RKO (cell line): ENCODE results near the gene CNKSR2.
A peak's percentile ranks its signal among the peaks of the same experiment; 100 is the strongest.
"Not testable (repeated sequence)": the region's sequence is repeated elsewhere in the genome, so short reads cannot be mapped to it uniquely, and the experiment has no call there.

ENCODE experiments used
- DNase-seq: peaks from one replicate; pipeline ENCODE4 v3.0.0-alpha.2; 2016; ENCODE audit warnings: low spot score

Gene CNKSR2

DNA sequence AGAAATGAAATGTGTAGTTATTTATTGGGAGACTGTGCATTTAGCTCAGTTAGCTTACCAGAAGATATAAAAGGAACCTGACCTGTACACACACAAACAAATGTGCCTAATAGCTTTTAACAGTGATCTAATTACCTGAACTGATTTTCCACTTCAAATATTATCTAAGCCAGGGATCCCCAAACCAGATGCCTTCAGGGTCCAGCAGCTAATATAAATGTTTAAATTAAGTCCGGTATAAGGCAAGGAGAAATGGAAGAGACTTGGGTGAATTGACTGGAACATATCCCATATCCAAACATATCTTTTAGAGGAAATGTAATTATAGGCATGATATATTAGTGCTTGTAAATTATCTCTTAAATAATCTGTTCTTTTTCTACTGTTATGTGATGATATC is 66.7 kb downstream of the CNKSR2 start:
- no peak for DNase-seq

DNA sequence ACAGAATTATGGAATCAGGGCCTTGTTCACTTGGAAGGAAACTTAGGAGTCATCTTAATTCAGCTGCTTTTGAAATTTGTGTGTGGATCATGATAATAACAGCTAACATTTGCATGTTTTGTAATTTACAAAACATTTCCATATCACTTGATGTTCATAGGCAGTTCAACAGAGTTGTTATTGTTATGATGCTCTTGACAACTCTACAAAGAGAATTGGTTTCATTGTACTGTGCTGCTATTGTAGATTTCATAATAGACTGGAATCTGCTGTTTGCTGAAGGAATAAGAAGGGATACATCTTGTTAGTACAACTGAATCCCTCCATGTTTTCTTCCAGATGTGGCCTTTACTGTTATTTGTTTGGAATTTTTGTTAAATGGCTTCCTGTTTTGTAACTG is 83.5 kb downstream of the CNKSR2 start:
- DNase-seq, result no peak

DNA sequence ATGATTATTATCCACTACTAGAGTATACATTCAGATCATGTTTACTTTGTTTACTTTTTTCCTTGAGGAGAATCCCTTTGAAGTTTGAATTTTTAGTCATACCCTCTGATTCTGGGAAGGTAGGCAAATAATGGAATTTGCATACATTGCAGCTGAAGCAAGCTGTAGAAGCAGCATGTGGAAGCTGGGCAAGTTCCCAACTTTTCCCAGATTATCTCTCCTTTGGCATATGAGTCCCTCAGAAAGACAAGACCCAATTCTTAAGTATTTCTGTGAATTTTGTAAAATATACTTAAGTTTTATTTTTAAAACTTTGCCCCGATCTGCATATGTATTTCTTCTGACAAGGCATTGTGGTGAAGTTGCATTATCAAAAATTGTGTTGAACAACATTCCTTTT is 94.9 kb downstream of the CNKSR2 start:
- DNase-seq, result no peak

DNA sequence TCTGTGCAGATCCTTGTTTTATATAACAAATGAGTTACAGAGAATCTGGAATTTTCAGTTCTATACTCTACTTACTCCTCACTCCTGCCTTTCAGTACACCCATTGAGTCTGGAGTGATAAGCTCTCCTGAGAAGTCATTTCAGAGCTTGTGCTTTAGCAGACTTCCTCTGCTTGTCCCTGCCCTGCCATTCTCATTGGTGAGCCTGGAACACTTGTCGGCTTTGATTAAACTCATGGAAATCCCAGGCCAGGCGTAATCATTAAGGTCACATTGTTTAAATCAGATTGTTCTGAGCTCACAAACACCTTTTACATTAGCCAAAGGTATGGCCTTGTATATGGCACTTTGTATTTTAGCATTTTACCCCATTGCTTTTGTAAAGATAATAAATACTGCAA is 102.7 kb downstream of the CNKSR2 start:
- no peak for DNase-seq

DNA sequence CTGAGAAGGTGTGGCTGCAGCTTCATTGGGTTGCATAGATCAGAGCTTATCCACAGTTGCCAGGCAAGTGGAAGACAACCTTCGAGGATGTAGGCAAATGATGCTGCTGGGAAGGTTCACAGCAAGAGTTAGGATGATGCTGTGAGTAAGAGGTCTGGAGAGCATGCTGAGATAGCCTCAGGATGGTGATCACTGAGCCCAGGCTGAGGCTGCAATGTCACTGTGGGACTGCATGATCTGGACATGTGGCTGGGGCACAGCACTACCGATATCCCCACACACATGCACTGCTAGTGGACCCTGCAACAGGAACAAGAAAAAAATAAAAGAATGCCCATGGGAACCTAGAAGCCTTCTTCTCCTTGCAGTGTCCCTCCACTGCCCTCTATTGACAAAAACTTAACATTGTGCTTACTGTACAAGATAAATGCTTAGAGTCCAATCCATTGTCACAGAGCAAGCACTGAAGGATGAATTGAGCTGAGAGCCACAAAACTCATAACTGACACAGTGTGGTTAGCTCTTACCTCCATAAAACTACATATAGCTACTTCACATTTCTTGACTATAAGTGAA is 105.6 kb downstream of the CNKSR2 start:
- DNase-seq, result peak; percentile 72

DNA sequence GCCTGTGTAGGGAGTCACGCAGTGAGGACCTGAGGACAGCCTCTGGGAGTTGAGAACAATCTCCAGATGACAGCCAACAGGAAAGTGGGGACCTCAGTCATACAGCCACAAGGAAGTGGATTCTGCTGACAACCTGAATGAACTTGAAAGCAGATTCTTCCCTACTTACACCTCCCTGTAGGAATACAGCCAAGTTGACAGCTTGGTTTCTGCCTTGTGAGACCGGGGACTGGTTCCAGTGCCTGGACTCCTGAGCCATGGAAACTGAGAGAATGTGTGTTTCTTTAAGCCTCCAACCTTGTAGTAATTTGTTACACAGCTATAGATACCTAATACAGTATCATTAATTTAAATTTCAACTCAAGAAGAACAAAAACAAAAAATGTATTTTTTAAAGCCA is 107.5 kb downstream of the CNKSR2 start:
- DNase-seq, result no peak

DNA sequence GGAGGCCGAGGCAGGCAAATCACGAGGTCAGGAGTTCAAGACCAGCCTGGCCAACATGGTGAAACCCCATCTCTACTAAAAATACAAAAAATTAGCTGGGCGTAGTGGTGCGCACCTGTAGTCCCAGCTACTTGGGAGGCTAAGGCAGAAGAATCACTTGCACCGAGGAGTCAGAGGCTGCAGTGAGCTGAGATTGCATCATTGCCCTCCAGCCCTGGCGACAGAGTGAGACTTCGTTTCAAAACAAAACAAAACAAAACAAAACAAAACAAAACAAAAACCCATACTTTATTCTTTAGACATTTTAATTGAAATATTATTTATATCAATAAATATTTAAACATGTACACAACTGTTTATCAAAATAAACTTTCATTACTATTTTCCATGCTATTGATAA is 109.8 kb downstream of the CNKSR2 start:
- not testable (repeated sequence) for DNase-seq

DNA sequence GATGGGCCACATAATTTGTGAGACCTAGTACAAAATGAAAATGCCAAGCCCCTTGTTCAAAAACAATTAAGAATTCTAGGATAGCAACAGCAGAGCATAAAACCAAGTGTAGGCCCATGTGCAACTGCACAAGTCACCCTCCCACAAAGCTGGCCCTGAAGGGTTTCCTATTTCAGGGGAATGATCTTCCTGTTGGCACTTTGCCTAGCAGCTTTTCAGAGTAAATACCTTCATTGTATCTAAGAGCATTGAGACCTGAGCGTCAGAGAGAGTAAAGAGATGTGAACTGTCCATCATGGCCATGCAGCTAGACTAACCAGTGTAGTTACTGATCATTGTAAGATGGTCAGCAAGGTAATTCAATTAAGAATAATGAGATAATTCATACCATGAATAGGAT is 113.6 kb downstream of the CNKSR2 start:
- DNase-seq, result no peak

DNA sequence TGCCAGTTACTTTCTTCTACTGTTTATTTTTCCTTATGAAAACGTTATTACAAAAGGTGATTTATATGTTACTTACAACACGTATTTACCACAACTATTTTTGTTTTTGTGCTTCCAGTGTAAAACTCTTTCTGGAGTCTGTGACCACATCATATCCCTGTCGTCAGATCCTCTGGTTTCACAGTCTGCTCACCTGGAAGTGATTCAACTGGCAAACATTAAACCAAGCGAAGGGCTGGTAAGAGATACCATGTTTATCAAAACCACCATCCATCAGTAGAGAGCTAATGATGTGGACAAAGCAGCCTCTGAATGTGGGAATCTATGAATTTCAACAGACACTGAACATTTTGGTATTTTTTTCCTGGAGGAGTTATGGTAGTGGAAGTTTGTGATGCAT is 116.1 kb downstream of the CNKSR2 start:
- DNase-seq, result no peak

DNA sequence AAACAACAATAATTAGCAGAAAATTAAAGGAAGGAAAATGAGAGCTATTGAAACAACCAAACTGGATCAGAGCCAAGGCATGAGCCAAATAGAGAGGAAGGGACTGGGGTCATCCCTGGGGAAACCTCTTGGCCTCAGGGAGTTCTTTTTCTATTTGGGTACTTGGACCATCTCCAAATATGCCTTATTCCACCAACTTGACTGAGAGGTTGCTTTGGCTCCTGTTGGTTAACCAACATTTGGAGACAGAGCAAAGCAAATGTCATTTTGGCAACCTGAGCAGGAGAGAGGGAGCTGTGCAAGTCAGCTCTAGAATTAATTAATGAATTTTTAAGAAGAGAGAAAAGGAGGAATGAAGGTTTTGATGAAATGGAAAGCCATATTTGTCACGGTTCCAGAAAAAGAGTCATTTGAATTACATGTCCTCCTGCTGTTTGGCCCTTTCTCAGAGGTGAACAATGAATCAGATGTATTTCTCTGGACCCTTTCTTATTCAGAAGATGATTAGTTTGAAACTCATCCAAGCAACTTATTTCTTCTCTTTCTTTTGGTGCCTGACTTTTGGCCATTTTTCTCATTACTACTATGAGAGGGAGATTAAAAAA is 119.1 kb downstream of the CNKSR2 start:
- no peak for DNase-seq

DNA sequence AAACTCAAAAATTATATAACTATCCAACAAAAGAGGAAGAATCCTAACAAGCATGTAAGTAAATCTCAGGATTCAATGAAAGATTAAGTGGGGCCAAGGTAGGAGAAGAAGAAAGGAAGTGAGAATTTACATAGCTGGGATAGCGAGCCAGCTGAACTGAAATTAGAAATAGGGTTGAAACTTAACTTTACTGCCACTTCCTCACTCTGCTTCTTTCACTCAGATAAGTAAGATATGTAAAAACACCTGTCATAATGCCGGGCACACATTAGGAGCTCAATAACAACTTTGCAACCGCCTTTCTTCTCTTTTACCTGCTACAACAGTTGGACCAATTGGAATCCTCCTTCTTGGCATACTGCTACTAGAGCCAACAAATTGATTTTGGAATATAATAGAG is 129.4 kb downstream of the CNKSR2 start:
- no peak for DNase-seq

DNA sequence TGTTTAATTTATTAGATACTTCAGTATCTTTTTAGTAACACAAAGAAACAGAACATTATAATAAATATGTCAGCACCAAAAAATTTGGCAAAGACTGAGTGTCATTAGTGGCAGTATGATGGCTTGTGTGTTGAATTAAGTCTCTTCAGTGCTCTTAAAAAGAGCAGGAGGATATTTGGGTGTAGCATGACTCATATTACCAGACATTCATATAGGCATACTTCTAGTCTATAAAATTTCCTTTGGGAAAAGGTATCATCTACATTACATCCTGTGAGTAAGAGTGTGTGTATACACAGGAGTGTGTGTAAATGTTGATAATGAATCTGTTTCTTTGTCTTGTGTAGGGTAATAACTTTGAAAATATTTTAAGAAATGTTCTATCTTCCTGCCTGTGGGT is 135.7 kb downstream of the CNKSR2 start:
- DNase-seq, result peak; percentile 1

DNA sequence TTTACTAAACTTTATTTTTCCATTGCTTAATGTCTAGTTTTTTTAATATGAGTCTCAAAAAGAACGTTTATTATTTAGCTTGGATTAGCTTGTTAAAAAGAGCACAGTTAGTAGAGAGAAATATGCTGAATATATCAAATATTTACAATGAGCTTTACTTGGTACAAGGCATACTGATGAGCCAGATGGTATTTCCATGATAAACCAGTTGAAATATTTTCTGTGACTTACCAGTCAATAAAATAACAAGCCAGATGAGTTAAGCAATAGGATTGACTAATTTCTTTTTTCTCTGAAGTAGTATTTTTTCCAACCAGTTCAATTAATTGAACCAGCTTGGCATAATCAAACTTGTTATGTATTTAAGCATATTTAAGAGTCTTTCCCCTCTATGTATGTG is 149.8 kb downstream of the CNKSR2 start:
- DNase-seq, result no peak

DNA sequence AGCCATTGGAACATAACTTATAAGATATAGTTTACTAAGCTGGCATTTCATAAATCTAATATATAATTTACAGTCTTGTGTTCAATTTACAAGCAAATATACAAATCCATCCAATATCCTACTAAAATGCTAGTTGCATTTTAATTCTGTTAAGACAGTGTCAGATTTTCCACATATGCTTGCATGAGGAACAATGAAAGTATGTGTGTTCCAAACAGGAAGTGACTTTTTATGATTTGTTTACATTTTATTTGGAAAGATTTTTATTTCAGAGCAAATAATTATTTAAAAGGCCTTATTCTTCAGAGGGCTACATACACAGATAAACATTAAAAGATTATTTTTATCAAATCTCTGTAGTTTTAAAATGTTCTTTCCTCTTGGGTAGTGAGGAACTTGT is 153.9 kb downstream of the CNKSR2 start:
- DNase-seq, result no peak

DNA sequence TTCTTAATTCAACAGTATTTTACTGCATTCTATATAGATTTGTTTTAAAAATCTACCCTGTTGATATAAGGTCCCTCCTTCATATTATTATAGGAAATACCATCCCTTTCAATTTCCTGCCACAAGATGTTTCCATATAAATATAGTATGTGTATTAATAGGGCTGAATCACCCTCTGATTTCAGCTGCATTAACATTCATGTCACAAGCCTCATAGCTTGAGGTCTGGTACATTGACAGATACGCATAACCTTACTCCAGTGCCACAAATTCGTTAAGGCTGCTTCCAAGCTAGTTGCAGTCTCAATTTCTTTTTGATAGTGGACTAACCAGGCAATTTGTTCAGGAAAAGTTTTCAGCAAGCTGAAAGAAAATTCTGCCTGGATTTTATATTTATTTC is 155.6 kb downstream of the CNKSR2 start:
- no peak for DNase-seq

DNA sequence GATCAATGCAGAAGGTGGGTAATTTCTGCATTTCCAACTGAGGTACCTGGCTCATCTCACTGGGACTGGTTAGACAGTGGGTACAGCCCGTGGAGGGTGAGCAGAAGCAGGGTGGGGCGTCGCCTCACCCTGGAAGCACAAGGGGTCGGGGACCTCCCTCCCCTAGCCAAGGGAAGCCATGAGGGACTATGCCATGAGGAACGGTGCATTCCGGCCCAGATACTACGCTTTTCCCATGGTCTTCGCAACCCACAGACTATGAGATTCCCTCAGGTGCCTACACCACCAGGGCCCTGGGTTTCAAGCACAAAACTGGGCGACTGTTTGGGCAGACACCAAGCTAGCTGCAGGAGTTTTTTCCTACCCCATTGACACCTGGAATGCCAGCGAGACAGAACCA is 170.4 kb downstream of the CNKSR2 start:
- not testable (repeated sequence) for DNase-seq

DNA sequence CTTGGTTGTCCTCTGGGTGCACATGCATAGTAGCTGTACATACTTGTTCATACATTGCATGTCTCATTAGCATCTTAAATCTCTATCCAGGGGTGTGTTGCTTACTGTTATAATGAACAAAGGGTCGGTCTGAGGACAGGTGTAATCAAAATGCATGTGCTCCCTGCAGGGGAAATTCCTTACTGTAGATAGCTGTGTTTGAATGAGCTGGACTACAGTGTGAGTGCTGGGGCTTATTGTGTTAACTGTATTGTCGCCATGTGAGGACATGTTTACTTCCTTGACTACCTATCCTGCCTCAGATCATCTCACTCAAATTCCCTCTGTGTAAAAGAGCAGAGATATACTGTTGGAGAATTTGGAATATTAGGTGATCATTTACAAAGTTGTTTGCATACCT is 185.2 kb downstream of the CNKSR2 start:
- no peak for DNase-seq

DNA sequence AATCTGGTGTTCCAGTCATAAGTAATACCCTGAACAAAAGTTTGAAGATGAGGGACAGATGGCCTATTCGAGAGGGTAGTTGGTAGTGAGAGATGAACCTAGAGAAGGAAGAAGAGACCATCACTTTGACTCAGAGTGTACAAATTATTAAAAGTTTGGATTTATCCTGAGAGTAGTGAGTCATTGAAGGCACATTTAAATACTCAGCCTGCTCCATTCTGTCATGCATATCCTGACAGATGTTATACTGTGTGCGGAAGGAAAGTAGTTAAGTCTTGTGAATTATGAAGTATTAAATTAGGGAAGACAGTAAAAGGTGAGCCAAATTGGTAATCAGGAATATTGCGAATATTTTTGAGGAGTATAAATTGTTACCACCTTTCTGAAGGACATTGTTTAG is 190.8 kb downstream of the CNKSR2 start:
- DNase-seq, result no peak

DNA sequence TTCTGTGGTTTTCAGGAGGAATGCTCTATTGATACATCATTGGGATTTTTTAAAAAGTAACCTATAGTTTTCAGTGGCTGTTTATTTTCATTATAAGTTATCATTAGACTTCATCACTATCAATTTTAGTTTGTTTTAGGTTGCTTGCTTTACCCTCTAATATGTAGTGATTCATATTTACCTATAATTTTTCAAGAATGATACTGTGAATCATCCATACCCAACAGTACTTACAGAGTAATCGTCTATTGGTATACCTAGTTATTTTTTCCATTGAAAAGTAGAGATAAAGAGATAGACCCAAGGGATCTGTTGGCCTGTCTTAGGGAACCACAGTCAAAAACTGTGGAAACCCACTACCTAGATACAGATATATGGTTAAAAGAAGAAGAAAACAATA is 200.6 kb downstream of the CNKSR2 start:
- DNase-seq, result no peak

DNA sequence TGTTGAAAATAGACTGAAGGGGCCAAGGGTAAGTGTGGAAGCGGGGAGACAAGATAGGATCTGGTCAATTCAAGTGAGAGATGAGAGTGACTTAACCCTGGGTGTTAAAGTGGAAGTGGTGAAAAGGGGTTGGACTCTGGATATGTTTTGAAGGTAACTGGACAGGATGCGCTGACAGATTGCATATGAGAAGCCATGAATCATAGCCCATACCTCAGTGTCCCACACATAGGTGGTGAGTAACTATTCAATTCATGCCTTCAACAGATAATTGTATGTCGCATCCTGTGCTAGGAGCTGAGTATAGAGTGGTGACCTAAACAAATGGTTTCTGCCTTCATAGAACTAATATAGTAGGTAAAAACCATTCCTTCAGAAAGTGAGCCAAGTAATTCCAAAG is 207.3 kb downstream of the CNKSR2 start:
- no peak for DNase-seq

DNA sequence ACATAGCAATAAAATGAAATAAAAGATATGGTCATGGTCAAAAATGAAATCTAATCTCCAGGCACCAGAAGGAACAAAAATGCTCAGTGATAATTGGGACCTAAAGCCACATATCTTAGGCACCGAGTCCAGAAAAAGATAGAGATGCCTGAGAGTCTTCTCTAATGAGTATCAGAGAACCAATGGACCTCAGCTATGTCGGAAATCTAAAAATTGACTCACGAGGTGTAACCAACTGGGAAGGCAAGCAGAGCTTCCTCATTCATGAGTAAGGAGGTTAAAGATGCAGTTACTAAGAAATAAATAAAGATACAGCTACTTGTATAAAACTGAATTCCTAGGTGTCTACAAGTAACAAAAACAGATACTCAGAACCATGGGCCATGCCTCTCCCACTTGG is 211.8 kb downstream of the CNKSR2 start:
- DNase-seq, result no peak

DNA sequence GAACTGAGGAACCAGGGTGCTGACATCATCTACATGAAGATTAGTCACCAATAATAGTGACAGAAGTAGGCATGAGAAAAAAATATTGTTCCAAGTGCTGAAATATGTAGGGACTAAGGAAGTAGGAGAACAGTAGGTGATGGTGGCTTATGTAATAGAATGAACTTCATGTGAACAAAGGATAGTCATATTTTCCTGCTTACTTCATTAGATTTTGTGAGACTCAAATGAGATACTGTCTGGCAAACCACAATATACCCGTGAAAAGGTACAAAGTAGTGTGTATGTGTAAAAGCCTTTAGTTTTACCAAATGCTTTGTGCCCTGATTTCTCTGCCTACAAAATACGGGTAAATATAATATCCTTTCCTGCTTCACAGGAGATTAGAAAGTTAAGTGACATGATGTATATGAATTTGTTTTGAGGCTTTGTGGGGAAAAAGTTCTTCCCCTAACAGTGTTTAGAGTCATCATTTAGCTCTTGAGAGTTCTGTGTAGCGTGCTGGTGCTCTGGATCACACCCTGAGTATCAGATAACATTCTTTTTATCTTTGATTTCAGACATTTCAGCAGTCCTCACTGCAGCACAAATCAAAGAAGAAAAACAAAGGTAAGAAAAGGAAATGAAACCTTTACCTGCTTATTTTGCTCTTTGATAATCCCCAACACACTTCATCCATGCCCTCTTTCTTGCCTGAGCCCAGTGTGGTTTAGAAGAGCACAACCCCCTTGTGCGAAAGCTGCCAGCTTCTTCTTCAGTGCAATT is 216.0 kb downstream of the CNKSR2 start:
- DNase-seq, result no peak

DNA sequence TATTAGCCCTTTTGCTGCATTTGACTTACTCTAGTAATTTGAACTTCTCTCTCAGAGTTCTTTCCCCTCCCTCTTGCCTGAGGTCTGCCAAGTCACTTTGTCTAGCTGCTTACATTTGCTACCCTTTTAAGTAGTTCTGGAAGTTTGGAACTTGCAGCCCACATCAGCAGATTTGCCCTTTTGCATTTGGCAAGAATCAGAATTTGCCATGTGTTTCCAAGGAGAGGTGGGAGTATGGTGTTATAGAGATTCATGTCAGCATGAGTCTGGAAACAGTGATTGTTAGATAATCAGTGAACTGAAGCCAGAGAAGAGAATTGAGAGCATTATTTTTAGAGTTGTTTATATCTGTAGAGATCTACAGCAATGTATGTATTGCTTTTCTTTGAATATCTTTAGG is 231.8 kb downstream of the CNKSR2 start:
- no peak for DNase-seq

DNA sequence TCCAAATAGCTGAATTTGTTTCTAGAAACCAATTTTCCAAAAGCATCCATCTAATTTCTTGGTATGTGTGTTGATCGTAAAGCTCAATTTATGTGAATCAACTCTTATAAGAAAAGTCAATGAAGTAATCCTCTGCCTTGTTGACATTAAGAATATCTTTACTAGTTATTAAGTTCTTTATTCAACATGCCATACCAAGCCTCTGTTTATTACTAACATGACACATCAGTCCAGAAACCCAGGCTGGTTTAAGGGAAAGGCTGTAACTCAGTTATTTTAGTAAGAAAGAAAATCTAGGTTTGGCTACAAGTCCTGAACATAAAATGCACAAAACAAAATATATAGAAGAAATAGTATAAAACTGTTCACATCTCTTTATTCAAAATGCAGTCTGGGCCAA is 235.9 kb downstream of the CNKSR2 start:
- no peak for DNase-seq
